Measurements from ENCODE around the gene SLITRK5. TPM values are rescaled to one million over a fixed set of nuclear protein-coding genes. Genes with fewer than 3 reads are reported as not detected.

The SLITRK5 gene
- total RNA-seq, result under 0.01 TPM in 1 of 2 replicates, not detected in the other

DNA sequence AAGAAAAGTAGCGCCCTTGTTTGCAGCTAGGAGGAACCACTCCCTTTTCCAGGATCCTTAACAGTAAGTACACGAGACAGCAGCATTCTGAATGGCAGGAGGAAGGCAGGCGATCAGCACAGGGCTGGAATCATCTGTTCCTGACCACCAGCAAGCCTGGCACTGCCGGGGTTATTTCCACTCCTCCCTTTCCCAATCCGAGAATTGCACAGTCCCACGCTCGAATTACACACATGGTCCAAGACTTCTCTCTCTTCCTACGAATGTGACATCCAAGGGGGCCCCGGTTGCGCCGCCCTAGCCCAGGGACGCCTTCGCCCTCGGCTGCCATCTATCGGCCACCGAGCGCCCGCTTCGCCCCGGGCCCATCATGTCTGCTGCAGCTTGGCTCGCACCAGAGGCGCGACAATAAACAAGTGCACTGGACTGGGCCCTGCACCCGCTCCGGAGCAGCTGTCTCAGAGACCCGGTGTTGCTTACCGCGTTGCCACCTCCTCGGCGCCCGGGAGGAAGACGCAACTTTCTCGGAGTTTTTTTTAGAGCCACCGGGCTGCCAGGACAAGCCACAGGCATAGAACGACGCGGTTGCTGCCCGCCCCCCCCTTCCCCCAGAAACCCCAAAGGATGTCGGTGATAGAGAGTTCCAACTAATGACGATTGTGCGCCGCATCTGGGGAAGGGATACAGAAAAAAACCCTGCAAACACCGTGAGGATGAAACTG, at the start of gene SLITRK5:
SLITRK5 (plus strand) TSS at position 341 of the 722 bp plus-strand sequence. CDS start 4,018 bp downstream, outside the sequence.

Measured in articular chondrocyte of knee joint (primary cell).